HepG2 (cell line): Measurements from ENCODE around the gene KLHL11. TPM values are rescaled to one million over a fixed set of nuclear protein-coding genes. Genes with fewer than 3 reads are reported as not detected.

Experiments used
- ISL2 ChIP-seq: sonication (generic); formaldehyde crosslinking; IDR thresholded peaks from 2 replicates; pipeline ENCODE4 v1.5.0; 2020; ENCODE audit warnings: missing genetic modification reagents
- MTF2 ChIP-seq: sonication (generic); formaldehyde crosslinking; IDR thresholded peaks from 2 replicates; pipeline ENCODE4 v1.5.0; 2020; ENCODE audit warnings: missing genetic modification reagents, borderline replicate concordance
- ZMYM2 ChIP-seq: sonication (generic); formaldehyde crosslinking; IDR thresholded peaks from 2 replicates; pipeline ENCODE4 v1.8.0; 2022; ENCODE audit warnings: mild to moderate bottlenecking, missing genetic modification reagents
- ZNF569 ChIP-seq: sonication (generic); formaldehyde crosslinking; IDR thresholded peaks from 2 replicates; pipeline ENCODE4 v1.5.0; 2020; ENCODE audit warnings: mild to moderate bottlenecking, missing genetic modification reagents, moderate library complexity, borderline replicate concordance
- ZNF75D ChIP-seq: sonication (generic); formaldehyde crosslinking; IDR thresholded peaks from 2 replicates; pipeline ENCODE4 v1.8.1; 2023; ENCODE audit warnings: missing genetic modification reagents, mild to moderate bottlenecking, borderline replicate concordance
- ZSCAN12 ChIP-seq: sonication (generic); formaldehyde crosslinking; IDR thresholded peaks from 2 replicates; pipeline ENCODE4 v1.9.0; 2021; ENCODE audit warnings: mild to moderate bottlenecking, missing genetic modification reagents
- polyA plus RNA-seq, 8 experiments: library from polyadenylated mRNA; depleted of rRNA in 3 of 8; stranded (reverse) in 7 of 8; unstranded in 1 of 8; fragments of >200 nt; fragmentation: Illumina TruSeq in 4 of 8; extraction: Trizol in 4 of 8; gene quantifications; 2 replicates each; pipeline versions ENCODE4 v1.2.1 to v1.2.3, GENCODE V29; 2011 to 2016; ENCODE audit warnings: low read depth in 4 of 8, missing spikeins in 1 of 8, mixed read lengths in 1 of 8; ENCODE audit not compliant: insufficient read depth in 1 of 8
- total RNA-seq, 5 experiments: library from RNA; depleted of rRNA; stranded (reverse); fragments of >200 nt; fragmentation: Illumina TruSeq; extraction: Trizol; gene quantifications; 2 replicates each; pipeline ENCODE4 v1.2.3, GENCODE V29; 2016; ENCODE audit warnings: low read depth in 1 of 5
- TF ChIP-seq, protein P1 (sequence below): sonication (generic); formaldehyde crosslinking; IDR thresholded peaks from 2 replicates; pipeline ENCODE4 v1.4.0; 2020; ENCODE audit warnings: mild to moderate bottlenecking, missing genetic modification reagents
- TF ChIP-seq, protein P2 (sequence below): sonication (generic); formaldehyde crosslinking; IDR thresholded peaks from 2 replicates; pipeline ENCODE4 v1.8.1; 2023; ENCODE audit warnings: mild to moderate bottlenecking, moderate library complexity, missing genetic modification reagents

The KLHL11 gene
- total and polyA plus RNA-seq, 2 of the 13 experiments (the other 11 are each of a cell fraction or from before 2014, with no cell fraction given): 7.7 to 27.5 TPM

DNA sequence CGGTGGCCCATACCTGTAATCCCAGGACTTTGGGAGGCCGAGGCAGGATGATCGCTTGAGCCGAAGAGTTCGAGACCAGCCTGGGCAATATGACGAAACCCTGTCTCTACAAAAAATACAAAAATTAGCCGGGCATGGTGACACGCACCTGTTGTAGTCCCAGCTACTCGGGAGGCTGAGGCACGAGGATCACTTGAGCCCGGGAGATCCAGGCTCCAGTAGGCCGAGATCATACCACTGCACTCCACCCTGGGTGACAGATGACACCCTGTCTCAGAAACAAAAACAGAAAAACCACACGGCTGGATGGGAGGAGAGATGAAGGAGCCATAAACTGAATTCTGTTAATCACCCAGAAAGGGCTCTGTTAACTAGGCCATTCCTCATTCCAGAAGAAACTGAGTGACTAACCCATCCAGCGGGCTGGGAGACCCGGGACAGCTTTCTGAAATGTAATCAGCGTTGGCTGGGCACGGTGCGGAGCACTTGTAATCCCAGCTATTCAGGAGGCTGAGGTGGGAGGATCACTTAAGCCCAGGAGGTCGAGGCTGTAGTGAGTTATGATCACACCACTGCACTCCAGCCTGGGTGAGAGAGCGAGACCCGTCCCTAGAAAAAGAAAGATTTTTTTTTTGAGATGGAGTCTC, 28.6 kb downstream of the KLHL11 start (continued):
- TF ChIP-seq, protein P1, sequence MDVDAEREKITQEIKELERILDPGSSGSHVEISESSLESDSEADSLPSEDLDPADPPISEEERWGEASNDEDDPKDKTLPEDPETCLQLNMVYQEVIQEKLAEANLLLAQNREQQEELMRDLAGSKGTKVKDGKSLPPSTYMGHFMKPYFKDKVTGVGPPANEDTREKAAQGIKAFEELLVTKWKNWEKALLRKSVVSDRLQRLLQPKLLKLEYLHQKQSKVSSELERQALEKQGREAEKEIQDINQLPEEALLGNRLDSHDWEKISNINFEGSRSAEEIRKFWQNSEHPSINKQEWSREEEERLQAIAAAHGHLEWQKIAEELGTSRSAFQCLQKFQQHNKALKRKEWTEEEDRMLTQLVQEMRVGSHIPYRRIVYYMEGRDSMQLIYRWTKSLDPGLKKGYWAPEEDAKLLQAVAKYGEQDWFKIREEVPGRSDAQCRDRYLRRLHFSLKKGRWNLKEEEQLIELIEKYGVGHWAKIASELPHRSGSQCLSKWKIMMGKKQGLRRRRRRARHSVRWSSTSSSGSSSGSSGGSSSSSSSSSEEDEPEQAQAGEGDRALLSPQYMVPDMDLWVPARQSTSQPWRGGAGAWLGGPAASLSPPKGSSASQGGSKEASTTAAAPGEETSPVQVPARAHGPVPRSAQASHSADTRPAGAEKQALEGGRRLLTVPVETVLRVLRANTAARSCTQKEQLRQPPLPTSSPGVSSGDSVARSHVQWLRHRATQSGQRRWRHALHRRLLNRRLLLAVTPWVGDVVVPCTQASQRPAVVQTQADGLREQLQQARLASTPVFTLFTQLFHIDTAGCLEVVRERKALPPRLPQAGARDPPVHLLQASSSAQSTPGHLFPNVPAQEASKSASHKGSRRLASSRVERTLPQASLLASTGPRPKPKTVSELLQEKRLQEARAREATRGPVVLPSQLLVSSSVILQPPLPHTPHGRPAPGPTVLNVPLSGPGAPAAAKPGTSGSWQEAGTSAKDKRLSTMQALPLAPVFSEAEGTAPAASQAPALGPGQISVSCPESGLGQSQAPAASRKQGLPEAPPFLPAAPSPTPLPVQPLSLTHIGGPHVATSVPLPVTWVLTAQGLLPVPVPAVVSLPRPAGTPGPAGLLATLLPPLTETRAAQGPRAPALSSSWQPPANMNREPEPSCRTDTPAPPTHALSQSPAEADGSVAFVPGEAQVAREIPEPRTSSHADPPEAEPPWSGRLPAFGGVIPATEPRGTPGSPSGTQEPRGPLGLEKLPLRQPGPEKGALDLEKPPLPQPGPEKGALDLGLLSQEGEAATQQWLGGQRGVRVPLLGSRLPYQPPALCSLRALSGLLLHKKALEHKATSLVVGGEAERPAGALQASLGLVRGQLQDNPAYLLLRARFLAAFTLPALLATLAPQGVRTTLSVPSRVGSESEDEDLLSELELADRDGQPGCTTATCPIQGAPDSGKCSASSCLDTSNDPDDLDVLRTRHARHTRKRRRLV (CRISPR knock-in tag): 0 out of 2 replicates have a peak, but pooled peaks have one; percentile 14
- TF ChIP-seq, protein P2, sequence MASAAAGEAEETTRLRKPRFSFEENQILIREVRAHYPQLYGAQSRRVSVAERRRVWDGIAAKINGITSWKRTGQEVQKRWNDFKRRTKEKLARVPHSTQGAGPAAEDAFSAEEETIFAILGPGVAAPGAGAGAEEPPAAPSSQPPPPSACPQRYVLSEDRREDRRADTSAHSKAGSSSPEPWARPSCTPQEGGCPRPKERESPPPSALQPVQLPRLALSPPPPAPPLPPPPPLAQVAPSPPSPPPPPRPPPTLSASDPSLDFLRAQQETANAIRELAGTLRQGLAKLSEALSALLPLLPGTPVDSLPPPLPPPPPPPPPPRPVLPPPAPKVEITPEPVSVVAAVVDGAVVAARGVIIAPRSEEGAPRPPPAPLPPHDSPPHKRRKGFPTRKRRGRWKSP (CRISPR knock-in tag): 0 out of 2 replicates have a peak, but pooled peaks have one; percentile 56
- TF ChIP-seq ZNF569 (CRISPR knock-in tag) (no peak), MTF2 (CRISPR knock-in tag) (0 out of 2 replicates have a peak, but pooled peaks have one; percentile 34), ZSCAN12 (0 out of 2 replicates have a peak, but pooled peaks have one; percentile 21), ZMYM2 (CRISPR knock-in tag) (peak; percentile 81; the same call in 1 of the 2 replicates), ISL2 (peak; percentile 43; the same call in 1 of the 2 replicates), ZNF75D (CRISPR knock-in tag) (0 out of 2 replicates have a peak, but pooled peaks have one; percentile 26)
